SIG-M5 (cell line): Measurements from ENCODE around the gene NGRN.

Experiments
- DNase-seq: peaks from one replicate; lab custom pipeline; 2025; lab: John Stamatoyannopoulos, UW

Gene NGRN

DNA sequence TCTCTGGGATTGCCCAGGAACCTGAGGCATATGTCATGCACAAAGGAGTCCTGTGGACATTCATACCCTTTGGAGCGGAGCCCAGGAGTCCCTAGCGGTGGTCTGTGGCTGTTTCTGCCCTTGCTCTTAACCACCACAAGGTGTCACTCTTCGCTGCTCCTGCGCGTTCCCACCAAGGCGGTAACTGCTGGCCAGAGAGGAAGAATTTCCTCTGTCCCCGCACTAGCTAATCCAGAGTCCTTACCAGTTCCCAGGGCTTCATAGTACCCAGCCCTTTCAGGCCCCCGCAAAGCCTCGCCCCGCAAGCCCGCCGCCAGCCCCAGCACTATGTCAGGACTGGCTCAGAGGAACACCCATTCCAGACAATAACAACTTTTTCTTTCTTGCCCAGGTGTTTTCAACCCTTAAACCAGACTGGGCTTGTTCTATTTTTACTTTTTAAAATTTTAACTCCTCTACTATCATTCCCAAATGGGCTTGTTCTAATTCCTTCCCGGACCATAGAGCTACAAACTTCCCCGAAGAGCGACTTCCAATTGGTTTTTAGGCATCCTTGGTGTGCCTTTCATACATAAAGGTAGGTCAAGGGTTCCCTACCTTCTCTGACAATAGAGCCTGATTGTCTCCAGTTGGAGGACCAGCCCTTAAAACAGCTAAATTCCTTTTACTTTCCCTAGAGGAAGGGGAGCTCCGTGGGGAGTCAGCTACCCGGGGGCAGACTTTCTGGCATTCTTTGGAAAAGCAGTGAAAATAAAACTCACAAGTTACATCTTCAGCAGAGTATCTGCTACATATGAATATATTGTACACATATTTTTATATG is 54.8 kb downstream of the NGRN start:
- DNase-seq: peak; percentile 21

- no peak for DNase-seq
Measured at GRCh38 chr15:90320885-90321278, 55.4 kb downstream of the NGRN start.
